Cardiac muscle cell (in vitro differentiated cells and primary cell): ENCODE results near the gene ZFHX2. TPM values are rescaled to one million over a fixed set of nuclear protein-coding genes. Genes with fewer than 3 reads are reported as not detected.
A peak's percentile ranks its signal among the peaks of the same experiment; 100 is the strongest.

Experiments used
- DNase-seq, 2 donors: peaks; one replicate each; pipeline versions ENCODE4 v3.0.0 to v3.0.0-alpha.2; 2010 to 2017; ENCODE audit warnings: low read depth in 1 of 2, low spot score in 1 of 2
- H3K27ac ChIP-seq: fragments of 200-600 bp; sonication (generic); 2 replicates; pipeline ENCODE4 v1.5.1; 2016
- H3K27me3 ChIP-seq: fragments of 200-600 bp; sonication (generic); 2 replicates; pipeline ENCODE4 v1.6.0; 2016; ENCODE audit warnings: control low read depth
- H3K36me3 ChIP-seq: fragments of 200-600 bp; sonication (generic); 2 replicates; pipeline ENCODE4 v1.5.1; 2016; ENCODE audit warnings: control low read depth
- H3K4me1 ChIP-seq: fragments of 200-600 bp; sonication (generic); 2 replicates; pipeline ENCODE4 v1.8.1; 2017; ENCODE audit warnings: low read depth, mild to moderate bottlenecking, mixed run types
- H3K4me3 ChIP-seq: fragments of 200-600 bp; sonication (generic); 2 replicates; pipeline ENCODE4 v1.5.1; 2016; ENCODE audit warnings: mild to moderate bottlenecking
- H3K9me3 ChIP-seq: fragments of 200-600 bp; sonication (generic); 2 replicates; pipeline ENCODE4 v1.5.1; 2017; ENCODE audit warnings: low read depth, mild to moderate bottlenecking, control low read depth
- polyA plus RNA-seq: library from polyadenylated mRNA; unstranded; fragments of >200 nt; fragmentation: Nextera tagmentation; extraction: Ambion mirVana; gene quantifications from 2 replicates; pipeline ENCODE4 v1.2.1, GENCODE V29; 2016
- total RNA-seq: library from RNA; depleted of rRNA; stranded (reverse); fragments of >200 nt; gene quantifications from 2 replicates; pipeline ENCODE4 v1.2.3, GENCODE V29; 2016
- TF ChIP-seq, protein P1 (sequence below): IDR thresholded peaks from 2 replicates; pipeline ENCODE4 v1.5.1; 2012; ENCODE audit warnings: low read depth, mild to moderate bottlenecking, low read length

Gene ZFHX2
- total and polyA plus RNA-seq, 2 experiments from 2014 or later, result 4.2 to 5.6 TPM

DNA sequence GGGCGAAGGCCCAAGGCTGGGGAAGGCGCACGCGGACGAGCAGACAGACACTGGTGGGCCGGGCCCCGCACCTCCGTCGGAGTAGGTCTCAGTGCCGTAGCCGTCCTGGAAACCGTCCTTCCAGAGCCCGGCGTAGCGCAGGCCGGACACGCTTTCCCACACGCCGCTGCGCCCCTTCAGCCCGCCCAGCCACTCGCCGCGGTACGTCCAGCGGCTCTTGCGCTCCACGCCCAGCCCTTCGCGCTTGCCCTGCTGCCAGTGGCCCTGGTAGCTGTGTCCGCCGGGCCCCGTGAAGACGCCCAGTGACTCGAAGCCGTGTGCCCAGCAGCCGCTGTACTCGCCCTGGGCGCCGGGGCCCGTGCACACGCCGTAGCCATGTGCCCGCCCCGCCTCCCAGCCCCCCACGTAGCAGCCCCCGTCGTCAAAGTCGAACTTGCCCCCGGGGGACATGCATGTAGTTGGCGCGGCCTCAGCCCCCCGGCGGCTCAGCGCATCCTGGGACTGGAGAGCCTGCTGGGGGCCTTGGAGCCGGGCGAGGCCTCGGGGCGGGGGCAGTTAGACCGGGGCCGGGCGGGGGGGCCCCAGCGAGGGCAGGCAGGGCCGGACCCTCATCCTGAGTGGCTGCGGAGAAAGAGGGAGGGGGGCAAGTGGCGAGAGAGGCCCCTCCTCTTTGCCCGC is 25.6 kb upstream of the ZFHX2 start:
- H3K27ac ChIP-seq, result no peak overlapping the region
- H3K4me3 ChIP-seq, result peak overlapping the region; percentile 23
- TF ChIP-seq, protein P1, sequence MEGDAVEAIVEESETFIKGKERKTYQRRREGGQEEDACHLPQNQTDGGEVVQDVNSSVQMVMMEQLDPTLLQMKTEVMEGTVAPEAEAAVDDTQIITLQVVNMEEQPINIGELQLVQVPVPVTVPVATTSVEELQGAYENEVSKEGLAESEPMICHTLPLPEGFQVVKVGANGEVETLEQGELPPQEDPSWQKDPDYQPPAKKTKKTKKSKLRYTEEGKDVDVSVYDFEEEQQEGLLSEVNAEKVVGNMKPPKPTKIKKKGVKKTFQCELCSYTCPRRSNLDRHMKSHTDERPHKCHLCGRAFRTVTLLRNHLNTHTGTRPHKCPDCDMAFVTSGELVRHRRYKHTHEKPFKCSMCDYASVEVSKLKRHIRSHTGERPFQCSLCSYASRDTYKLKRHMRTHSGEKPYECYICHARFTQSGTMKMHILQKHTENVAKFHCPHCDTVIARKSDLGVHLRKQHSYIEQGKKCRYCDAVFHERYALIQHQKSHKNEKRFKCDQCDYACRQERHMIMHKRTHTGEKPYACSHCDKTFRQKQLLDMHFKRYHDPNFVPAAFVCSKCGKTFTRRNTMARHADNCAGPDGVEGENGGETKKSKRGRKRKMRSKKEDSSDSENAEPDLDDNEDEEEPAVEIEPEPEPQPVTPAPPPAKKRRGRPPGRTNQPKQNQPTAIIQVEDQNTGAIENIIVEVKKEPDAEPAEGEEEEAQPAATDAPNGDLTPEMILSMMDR, result no peak
- DNase-seq, result peak; percentile 44 to 52
- H3K4me1 ChIP-seq, result peaks cover 5% of the 10 kb centered on the region
- no peaks in the 10 kb centered on the region for H3K36me3 ChIP-seq
- peaks cover 53% of the 10 kb centered on the region for H3K27me3 ChIP-seq
- no peaks in the 10 kb centered on the region for H3K9me3 ChIP-seq

DNA sequence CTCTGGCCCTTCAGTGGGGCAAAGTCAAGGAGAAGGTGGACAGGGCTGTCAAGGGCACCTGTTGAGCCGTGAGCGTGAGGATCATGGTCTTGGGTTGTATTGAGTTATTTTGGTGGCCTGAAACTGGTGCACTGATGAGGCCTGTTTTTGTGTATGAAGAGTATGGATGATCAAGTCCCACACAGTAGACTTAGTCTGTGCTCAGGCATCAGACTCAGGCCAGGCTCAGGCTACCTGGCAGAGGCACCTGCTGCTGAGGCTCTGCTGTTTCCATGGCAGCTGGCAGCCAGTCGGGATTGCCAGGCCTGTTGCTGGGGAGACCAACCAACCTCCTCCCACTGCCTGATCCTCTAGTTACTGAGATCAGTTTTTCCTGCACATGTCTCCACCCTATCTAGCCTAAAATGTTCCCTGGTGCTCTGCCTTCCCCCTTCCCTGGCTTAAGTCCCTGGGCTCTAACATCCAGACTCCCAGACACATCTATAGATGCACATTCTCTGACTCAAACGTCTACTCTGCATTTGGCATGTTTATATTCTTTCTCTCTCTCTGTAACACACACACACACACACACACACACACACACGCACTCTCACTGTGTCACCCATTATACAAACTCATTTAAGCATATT is 21.9 kb upstream of the ZFHX2 start:
- Histone ChIP-seq H3K9me3 (no peaks in the 10 kb centered on the region), H3K27ac (no peak overlapping the region), H3K36me3 (no peaks in the 10 kb centered on the region), H3K27me3 (peaks cover 38% of the 10 kb centered on the region), H3K4me3 (no peak overlapping the region), H3K4me1 (peaks cover 6% of the 10 kb centered on the region)
- DNase-seq, result no peak
- TF ChIP-seq, protein P1, result no peak

DNA sequence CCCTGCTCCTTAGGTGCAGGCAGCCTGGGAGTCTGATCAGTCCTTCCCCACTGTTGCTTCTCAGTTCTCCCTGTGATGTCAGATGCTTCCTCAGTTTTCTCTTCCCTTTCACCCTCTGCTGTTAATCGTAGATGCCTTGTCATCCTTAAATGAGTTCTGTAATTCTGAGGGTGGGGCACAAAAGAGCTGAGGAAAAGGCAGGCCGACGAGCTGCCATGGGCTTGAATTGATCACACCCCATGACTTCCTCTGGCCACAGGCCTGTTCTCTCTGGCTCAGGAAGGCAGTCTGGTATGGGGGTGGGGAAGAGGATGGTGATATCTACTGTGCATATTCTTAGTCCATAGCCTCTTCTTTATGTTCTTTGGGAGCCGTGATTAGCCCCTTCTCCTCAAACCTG is 21.3 kb upstream of the ZFHX2 start:
- H3K27ac ChIP-seq, result no peak overlapping the region
- H3K27me3 ChIP-seq, result peaks cover 31% of the 10 kb centered on the region
- no peaks in the 10 kb centered on the region for H3K9me3 ChIP-seq
- TF ChIP-seq, protein P1, result no peak
- no peak overlapping the region for H3K4me3 ChIP-seq
- peaks cover 13% of the 10 kb centered on the region for H3K4me1 ChIP-seq
- H3K36me3 ChIP-seq, result no peaks in the 10 kb centered on the region
- DNase-seq, result no peak

DNA sequence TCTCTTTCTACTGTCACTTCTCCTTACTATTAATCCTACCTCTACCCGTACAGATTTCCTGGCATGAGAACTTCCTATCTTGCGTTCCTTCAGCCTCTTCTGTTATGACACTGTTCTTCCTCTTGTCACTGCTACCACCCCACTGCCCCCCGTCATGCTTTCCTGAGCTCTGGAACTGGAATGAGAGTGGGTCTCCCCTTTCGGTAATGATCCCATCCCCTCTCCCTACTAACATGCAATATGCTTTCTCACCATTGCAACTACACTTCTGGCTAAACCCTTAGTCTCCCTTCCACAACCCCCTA is 20.9 kb upstream of the ZFHX2 start:
- no peak for DNase-seq
- no peak overlapping the region for H3K27ac ChIP-seq
- TF ChIP-seq, protein P1, result no peak
- no peaks in the 10 kb centered on the region for H3K36me3 ChIP-seq
- H3K4me1 ChIP-seq, result peaks cover 13% of the 10 kb centered on the region
- H3K27me3 ChIP-seq, result peaks cover 27% of the 10 kb centered on the region
- H3K4me3 ChIP-seq, result no peak overlapping the region
- no peaks in the 10 kb centered on the region for H3K9me3 ChIP-seq

DNA sequence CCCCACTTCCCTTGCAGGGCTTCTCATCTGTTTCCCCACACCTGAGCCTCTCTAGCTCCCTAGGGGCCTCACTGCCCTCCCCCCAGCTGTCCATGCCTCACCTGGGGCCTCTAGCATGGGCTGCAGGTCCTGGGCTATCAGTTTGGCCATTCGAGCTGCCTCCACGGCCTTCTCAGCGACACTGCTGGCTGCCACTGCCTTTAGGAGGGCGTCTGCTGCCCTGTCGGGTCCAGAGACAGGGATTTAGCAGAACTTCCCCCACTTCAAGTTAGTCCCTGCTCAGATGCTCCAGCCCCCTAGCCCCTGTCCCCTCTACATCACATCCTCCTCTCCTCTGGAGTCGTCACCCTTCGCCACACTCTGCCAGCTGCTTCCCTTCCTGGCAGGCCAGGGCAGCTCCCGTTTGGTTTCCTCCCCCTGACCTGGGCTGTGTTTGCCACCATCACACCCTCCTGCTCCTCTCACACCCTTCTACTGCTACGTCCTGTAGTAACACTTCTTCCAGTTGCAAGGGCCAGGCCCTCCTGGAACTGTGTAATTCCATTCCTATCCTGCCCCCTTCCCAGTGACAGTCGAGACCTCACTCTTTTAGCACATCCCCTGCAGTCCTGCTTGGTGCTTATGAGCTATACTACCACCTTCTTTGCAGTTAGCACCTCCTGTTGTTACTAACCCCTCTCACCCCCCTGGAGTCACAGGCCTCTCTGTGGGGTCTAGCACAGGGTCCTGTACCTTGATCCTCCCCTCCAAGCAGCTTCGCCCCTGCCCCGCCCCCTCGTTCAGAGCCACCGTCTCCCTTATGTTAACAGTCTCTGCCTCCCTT is 20.3 kb upstream of the ZFHX2 start:
- Histone ChIP-seq H3K9me3 (no peaks in the 10 kb centered on the region), H3K36me3 (no peaks in the 10 kb centered on the region), H3K27ac (no peak overlapping the region), H3K4me3 (no peak overlapping the region), H3K4me1 (peaks cover 10% of the 10 kb centered on the region), H3K27me3 (peaks cover 22% of the 10 kb centered on the region)
- DNase-seq, result no peak
- TF ChIP-seq, protein P1, result no peak
